Measurements from ENCODE around the gene PC.
"Not testable (repeated sequence)": the region's sequence is repeated elsewhere in the genome, so short reads cannot be mapped to it uniquely, and the experiment has no call there.

Gene PC

GRCh38 chr11:66958232-66958955 lies at the start of gene PC:
Gene PC, minus strand, starts transcription at chr11:66958383. Its CDS starts 86,224 bp downstream, at chr11:66872159.
- TF ChIP-seq CTCF (IDR thresholded peaks at IDR 0.05; ENCODE audit: low read length, missing control alignments), result no peak
- H3K4me3 ChIP-seq (replicated peaks; ENCODE audit: low read depth, low read length), result peak within 1 kb of the TSS; percentile 64
- DNase-seq (ENCODE audit: low read depth), result peak; percentile 100

DNA sequence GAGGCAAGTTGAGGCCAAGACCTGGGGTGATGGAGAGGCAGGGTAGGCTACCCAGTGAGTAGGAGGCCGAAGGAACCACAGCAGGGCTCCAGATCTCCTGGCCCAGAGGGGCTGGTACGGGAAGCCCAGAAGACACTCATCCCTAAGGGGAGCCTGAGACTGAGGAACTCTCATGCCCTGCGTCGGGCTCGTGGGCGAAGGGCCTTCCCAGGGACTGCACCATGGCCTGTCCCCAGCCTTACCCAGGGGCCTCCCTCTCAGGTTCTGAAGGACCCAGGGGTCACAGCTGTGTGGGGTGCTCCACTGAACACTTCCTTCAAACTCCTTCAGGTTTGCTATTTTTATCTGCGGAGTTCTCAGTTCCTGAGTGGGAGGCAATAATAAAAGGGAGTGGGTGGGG lies 48.9 kb upstream of the PC start:
- H3K4me3 ChIP-seq (replicated peaks; ENCODE audit: low read depth, low read length), result no peak overlapping the region
- no peak for DNase-seq (ENCODE audit: low read depth)
- TF ChIP-seq CTCF (IDR thresholded peaks at IDR 0.05; ENCODE audit: low read length, missing control alignments), result no peak

GRCh38 chr11:67006029-67006884 lies 48.1 kb upstream of the PC start:
- no peak overlapping the region for H3K4me3 ChIP-seq (replicated peaks; ENCODE audit: low read depth, low read length)
- no peak for TF ChIP-seq CTCF (IDR thresholded peaks at IDR 0.05; ENCODE audit: low read length, missing control alignments)
- peak; percentile 26 for DNase-seq (ENCODE audit: low read depth)

GRCh38 chr11:67005200-67005599 lies 47.0 kb upstream of the PC start:
- not testable (repeated sequence) for DNase-seq (ENCODE audit: low read depth); H3K4me3 ChIP-seq (replicated peaks; ENCODE audit: low read depth, low read length)

DNA sequence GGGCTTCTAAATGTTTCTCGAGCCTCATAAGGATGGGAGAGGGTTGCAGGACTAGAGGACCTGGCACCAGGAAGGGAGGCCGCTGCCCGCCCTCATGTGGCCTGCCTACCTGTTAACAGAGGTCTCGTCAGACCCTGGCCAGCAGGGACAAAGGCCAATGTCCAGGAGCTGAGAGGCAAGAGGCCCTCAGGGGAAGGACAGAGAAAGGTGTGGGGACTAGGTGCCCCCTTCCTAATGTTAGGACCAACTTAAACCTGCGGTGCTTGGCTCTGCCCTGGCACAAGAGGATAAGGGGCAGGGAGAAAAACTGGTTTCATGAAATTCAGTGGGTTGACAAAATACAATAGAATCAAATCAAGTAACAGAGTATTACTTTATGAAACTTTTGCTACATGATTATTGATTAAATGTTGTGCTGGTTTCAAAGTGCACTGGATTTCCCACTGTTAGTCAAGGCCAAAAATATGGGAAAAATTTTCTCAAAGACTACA lies 44.8 kb upstream of the PC start:
- no peak for TF ChIP-seq CTCF (IDR thresholded peaks at IDR 0.05; ENCODE audit: low read length, missing control alignments)
- no peak for DNase-seq (ENCODE audit: low read depth)
- H3K4me3 ChIP-seq (replicated peaks; ENCODE audit: low read depth, low read length), result no peak overlapping the region

DNA sequence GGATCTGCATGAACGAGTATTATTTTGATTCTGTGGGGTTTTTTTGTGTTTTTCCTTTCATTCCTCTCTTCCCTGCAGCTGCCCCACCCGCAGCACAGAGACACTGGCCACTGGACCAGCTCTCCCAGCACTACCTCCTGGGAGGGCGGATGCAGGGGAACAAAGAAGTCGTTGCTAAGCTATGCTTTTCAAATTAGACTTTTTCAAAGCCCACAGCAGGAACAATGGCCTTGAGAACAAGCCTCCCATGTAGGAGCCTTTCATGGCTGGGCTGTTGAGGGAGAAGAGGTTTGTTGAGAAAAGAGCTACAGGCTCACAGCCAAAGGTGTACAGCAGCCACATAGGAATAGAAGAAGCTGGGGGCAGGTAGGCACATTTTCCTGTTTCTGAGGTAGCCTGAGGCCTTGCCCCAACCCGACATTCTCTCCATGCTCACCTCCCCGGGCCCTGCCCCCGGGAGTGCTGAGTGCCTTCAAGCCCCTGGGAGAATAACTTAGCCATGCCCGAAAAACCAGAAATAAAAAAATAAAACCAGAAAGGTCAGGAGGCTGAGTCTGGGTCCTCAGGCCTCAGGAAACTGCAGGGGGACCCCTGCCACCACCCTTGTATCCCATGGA lies 44.2 kb upstream of the PC start:
- no peak for TF ChIP-seq CTCF (IDR thresholded peaks at IDR 0.05; ENCODE audit: low read length, missing control alignments)
- H3K4me3 ChIP-seq (replicated peaks; ENCODE audit: low read depth, low read length), result no peak overlapping the region

DNA sequence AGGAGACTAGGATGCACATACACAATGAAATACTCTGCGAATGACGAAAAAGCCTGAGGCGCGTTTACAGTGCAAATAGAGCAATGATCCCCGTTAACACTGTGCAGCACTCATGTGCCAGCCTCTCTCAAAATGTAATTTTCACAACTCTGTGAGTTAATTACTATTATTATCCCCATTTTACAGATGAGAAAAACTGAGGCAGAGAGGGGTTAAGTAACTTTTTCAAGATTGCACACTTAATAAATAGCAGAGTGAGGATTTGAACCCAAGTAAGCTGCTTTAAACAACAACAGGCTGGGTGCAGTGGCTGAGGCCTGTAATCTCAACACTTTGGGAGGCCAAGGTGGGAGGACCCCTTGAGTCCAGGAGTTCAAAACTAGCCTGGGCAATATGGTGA lies 43.1 kb upstream of the PC start:
- no peak for TF ChIP-seq CTCF (IDR thresholded peaks at IDR 0.05; ENCODE audit: low read length, missing control alignments)
- no peak for DNase-seq (ENCODE audit: low read depth)
- H3K4me3 ChIP-seq (replicated peaks; ENCODE audit: low read depth, low read length), result no peak overlapping the region

More for the DNA sequence above, 44.2 kb upstream of the PC start:
- DNase-seq (ENCODE audit: low read depth), result no peak

Measured in fibroblast of pulmonary artery (primary cell).